GM19468 (cell line): Measurements from ENCODE around the gene POMT2.

ENCODE experiments used
- ATAC-seq: cut with Tn5 transposase; IDR thresholded peaks from one replicate; pipeline ENCODE4 v1.9.1; 2021; ENCODE audit warnings: mild to moderate bottlenecking, moderate library complexity, moderate number of reproducible peaks; ENCODE audit not compliant: unreplicated experiment; ENCODE audit errors: extremely low read depth

The POMT2 gene

DNA sequence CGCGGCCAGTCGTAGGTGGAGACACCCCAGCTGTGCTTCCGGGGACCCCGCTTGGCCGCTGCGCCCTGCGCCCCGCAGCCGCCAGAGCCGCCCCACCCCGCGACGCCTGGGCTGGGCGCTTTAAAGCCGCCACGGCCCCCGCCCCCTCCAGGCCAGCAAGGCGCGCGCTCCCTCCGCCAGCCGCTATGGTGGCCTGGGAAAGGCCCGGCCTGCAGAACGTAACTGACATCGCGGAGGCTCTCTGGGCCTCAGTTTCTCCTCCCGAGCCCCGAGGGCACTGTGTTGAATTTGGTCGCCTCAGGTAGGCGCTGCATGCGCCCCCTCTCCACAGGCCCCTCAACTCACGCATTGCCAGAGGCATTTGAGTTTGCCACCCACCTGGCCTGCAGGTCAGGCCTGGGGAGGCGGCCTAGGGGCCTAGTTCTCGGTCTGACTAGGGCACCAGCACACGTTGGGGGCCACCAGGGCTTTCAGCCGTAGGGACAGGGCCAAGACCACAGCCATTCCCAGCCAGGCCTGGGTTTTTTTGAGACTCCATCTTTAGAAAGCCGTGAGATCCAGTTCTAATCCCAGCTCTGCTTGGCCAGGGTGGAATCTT lies 49.5 kb downstream of the POMT2 start, which contains the start of gene NGB:
Gene NGB (minus strand): TSS at position 94 of the 598 bp plus-strand sequence. CDS start 269 bp downstream, outside the sequence.
- ATAC-seq = no peak

DNA sequence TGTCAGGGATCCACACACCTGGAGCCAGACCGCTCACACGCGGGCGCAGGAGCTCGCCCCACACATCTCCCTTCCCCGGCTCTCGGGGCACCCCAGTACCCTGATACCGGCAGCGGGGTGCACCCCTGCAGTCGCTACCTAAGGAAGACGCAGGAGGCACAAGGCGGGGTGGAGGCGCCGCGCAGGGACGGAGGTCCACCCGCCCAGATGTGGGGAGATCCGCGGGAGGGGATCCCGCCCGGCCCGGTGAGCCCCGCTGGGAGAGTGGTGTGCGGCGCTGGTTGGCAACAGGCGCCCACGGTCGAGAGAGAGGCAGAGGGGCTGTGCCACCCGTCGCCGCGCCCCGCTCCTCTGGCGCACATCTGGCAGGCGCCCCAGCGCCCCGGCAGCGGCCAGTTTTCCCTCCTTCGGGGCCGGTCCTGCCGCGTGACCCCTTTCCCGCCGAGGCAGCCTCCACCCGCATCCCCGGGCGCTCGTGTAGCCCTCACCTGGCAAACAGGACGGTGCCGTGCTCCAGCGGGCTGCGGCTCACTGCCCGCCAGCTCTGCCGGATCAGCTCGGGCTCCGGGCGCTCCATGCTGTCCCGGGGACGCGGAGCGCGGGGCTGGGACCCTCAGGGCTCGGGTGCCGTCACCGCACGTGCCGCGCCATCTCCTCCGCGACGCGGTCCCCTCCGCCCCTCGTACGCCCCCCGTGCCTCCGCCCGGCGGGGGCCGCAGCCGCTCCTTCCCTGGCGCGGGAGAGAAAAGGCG lies 50.1 kb downstream of the POMT2 start:
- no peak for ATAC-seq

DNA sequence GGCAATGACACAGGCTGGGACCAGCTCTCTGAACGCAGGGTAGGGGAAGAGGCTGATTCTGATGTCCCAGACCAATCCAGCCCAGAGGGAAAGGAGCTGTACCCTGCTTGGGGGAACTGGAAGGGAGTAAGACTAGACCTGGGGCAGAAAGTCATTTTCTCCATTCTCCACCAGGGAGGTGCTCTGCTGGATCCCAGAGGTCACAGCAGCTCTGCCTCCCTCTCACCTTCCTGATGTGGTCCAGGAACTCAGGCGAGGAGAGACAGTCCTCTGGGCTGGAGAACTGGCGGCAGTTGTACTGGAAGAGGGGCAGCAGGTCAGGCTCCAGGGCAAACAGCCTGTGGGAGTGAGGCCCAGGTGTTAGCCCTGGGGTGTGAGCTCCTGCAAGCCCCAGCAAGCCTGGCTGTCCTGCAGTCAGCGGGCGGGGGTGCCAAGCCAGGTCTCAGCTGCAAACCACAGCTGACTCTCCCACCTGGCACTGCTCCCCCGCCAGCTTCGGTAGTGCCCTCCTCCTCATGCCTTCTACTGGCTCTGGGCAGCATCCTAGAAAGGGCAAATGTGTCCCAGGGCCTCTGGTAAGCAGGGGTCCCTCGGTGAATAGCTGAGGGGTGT lies 51.6 kb downstream of the POMT2 start:
- no peak for ATAC-seq

DNA sequence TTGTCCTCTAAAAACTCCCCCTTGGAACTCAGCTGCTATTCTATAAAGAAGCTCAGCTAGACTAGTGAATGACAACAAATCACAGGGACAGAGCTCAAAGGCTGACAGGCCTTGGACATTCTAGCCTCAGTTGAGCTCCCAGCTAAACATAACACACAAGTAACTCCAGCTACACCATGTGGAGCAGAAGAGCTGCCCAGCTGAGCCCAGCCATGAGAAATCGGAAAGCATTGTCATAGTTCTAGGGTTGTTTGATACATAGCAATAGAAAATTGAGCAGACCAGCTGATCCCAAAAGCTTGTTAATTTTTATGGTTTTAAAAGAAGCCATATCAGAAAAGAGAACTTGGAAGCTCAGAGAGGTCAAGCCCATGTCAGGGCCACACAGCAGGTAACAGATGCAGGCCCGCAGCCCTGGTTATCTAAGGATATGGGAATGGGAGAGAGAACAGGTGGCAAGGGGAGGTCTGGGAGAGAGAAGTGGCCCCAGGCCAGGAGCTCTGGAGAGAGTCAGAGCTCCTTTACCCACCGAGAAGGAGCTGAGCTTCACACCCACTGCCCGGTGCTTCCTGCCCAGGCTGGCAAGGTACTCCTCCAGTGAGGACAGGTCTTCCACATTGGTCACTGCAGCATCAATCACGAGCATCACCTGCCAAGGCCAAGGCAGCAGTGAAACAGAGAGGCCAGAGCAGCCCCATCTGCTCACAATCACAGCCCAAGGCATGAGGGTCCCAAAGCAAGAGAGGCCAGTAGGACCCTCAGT lies 52.6 kb downstream of the POMT2 start:
- ATAC-seq = no peak

DNA sequence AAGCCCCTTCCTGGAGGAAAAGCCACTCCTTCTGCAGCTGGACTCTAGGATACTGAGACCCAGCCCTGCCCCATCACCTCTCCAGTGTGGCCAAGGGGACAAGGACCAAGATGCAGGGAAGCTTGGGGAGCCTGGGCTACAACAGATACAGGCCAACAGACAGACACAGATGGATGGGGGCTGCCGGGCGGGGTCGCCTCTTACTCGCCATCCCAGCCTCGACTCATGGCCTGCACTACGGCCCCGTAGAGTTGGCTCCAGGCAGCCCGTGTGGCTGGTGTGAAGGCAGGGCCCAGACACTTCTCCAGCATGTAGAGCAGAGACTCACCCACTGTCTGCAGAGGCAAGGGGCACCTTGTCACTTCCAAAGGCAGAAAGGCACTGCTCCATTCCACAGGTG lies 54.3 kb downstream of the POMT2 start:
- ATAC-seq = no peak

DNA sequence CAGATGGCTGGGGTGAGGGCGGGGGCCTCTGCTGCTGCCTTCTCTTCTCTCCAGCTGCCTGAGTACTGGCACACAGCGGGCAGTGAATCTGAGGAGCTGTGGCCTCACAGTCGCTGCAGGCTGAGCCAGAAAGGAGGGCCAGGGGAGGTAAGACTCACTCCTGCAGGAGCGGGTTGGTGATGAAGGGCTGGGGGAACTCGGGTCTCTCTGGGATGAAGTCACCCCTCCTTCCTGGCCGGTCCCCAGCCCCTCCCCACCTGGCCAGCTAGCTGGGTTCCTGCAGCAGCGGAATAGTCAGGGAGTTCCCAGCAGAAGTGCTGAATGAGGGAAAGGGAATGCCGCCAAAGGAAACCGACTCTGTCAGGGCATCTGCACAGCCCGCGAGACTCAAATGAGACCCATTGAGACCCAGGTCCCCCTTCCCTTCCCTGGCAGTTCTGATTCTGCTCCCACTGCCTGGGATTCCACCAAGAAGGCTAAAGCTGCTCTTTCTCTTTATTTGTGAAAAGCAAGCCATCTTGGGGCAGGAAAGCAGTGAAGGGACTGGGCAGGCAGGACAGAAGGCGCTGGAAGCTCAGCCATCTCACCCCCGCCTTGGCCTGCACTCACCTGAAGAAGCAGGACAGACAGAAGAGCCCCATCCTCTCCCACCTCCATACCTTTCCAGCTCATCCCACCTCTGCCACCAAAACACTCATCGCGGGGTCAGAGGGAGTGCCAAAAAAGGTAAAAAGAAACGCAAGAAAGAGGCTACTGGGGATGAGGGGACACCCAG lies 54.9 kb downstream of the POMT2 start:
- ATAC-seq = no peak

DNA sequence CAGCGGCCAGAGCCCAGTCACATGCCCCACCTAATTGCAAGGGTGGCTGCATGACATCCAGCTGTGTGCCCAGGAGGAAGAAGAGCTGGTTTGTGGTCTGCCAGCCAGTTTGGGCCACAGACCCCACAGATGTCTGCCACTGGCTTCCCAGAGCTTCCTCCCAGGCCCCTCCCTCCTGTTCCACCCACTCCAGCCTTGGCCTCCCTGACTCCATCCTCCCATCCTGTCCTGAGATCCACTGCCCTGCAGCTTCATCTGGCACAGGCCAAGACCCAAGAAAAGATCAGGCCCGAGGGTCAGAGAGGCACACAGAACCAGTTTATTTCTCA lies 55.5 kb downstream of the POMT2 start:
- ATAC-seq = no peak

DNA sequence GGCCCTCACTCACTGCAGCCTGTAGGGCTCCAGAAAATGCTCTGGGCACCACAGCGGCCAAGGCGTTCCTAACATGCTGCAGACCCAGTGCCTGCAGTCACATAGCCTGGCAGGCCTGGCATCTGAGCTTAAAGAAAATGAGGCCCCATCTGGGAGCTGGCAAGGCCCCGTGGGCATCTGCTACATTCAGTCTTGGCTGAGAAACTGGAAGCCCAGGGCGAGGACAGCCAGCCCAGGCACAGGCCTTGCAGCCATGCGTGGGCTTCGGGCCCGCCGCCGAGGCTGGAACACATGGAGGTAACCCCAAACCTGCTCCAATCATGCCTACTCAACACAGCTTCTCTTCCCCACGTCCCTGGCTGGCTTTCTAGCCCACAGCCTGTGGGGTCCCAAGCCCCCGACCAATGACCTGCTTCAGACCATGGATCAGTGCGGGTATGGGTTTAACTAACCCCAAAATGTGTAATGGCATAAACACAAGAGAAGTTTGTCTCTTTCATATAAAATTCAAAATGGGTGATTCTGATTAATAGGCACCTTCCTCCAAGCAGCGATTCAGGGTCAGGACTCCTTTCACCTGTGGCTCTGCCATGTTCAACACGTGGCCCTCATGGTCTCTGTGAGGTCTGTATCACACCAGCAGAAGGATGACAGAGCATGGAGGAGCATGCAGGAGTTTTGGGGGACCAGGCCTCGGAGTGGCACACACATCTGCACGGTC lies 56.1 kb downstream of the POMT2 start:
- ATAC-seq = no peak

DNA sequence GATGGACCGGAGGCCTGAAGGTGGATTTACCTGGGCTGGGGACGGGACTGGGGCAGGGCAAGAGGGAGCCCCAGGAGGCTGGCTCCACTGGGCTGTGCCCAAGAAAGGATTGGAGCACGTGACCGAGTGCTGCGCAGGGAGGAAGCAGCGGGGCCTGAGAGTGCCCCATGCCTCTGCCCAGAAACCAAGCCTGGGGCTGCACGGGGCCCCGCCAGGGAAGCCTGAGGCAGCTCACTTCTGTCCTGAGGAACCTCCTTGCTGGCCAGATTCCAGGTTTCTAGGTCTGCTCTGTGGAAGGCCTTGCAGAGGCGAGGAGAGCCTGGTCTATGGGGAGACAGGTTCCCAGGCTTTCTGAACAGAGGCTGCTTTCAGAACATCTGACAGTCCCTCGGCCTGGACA lies 60.1 kb downstream of the POMT2 start:
- no peak for ATAC-seq

DNA sequence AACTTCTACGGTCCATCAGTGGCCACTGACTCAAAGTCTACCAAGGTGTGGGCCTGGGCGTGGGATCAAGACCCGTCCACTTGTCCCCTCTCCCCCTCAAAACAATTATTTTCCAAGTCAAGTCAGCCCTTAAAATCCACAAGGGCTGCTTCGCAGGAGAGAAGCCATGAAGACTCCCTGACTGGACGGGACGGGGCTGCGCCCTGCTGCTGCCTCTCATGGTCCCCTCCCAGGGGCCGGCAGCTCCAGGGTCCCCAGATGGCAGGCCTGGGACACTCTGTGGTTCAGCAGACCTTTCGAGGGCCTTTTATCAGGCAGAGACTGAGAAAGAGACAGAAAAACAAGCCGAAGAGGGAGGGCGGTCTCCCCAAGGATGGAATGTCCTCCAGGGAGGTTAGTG lies 60.5 kb downstream of the POMT2 start:
- ATAC-seq = no peak

DNA sequence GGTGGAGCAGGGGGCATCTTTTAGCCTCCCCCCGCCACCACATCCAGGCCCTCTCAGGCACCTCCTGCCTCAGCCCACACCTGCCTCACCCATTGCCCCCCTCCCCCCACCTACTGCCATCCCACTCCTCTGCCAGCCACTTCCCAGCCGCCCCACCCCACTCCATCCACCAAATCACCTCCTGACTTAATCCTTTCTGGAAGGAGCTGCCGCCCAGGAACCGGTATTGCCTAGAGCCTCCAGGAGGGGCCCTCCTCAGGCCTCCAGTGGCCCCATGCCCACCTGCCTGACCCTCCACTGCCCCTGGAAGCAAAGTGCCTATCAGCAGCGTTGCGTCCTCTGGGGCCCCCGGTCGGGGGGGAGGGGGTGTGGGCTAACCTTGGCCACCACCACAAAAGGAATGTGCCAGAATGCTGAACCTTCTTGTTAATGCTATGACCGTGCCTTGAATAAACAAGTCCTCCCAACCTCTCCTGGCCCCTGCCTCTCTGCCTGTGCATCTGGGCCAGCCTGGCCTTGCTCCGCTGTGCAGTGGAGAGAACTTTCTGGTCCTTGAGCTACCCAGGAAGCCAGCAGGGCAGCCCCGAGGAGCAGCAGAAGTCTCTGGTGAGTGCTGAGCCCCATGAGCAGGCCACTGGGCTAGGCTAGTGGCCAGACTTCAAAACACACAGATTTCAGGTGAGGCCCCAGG lies 61.5 kb downstream of the POMT2 start:
- no peak for ATAC-seq

DNA sequence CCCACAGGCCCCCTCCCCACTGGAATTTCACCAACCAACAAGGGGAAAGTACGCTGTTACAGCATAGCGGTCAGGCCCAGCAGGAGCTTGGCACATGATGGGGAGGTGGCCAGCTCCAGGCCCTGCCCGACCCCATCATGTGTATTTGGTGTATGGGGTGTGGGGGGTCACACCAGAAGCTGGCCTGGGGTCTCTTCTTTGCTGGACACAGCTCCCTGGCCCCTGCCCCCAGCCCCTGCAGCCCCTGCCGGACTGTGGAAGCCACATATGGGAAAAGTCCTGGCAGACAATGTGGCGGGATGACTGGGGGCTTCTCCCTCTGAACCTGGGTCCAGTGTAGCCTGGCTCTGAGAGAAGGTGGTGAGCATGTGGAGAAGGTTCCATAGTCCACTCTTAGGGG lies 62.1 kb downstream of the POMT2 start:
- no peak for ATAC-seq

DNA sequence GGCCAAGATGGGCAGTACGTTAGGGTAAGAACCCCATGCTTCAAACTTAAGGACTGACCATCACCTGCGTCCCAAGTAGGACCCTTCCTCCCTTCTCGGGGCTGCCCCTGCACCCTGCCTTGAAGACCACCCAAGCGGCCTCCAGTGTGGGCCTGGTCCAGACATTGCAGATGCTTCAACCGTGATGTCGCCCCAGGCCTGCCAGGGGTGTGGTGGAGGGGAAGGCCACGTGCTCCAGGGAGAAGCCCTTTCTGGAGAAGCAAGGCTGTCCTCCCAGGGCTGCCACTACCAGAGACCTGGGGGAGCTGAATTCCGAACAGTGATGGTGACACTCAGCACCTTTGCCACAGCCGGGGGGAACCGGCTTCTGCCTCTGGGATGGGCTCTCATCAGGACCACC lies 63.0 kb downstream of the POMT2 start:
- no peak for ATAC-seq

DNA sequence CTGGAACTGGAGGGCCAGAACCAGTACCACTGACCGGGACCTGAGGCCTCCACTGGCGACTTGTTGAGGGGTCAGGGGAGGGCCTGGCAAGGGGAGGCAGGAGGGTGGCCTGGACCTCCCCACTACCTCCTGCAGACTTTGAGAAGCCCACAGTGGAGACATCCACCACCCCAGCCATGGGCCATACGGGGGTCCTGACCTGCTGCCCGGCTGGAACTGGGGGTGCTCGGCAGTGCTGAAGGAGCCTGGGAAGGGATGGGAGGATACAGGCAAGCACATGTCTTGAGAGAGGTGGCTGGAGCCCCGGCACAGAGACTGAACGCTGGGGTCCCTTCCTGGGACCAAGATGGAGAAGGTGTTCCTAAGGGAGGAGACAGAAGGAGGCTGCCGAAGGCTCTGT lies 64.0 kb downstream of the POMT2 start:
- ATAC-seq = no peak

DNA sequence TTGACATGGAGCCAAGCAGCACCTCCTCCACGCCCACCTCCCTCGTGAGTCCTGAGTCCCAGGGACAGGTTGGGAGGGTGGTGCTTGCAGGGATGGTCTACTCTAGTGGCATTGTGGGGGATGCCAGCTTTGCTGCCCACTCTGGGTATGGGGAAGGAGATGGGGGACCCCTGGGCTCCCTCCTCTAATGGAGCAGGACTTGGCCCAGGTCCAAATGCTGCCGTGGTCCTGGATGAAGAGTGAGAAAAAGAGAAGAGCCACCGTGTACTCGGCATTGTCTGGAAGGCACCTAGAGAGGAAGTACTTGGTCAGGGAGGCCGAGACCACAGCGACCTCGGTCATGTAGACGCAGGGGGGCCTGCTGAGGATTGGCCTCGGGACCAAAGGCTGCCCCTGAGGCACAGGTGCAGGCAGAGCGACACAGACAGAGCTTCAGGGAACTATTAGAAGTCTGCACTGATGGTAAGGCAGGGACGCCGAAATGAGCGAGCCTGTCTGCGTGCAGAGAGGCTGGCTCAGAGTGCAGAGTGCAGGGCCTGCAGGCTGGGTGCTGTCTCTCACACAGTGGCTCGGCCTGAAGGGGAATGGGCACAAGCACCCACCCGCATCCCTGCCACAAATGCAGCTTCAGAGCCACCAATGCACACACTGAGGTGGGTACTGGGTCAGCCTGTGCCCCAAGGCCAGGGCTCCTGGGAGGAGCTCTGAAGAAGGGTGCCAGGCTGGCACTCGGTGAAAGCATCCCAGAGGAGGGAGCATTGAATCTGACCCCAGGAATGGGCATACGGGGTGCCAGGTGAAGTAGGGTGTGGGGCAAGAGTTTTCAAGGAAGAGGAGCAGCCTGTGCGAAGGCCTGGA lies 67.1 kb downstream of the POMT2 start:
- no peak for ATAC-seq

DNA sequence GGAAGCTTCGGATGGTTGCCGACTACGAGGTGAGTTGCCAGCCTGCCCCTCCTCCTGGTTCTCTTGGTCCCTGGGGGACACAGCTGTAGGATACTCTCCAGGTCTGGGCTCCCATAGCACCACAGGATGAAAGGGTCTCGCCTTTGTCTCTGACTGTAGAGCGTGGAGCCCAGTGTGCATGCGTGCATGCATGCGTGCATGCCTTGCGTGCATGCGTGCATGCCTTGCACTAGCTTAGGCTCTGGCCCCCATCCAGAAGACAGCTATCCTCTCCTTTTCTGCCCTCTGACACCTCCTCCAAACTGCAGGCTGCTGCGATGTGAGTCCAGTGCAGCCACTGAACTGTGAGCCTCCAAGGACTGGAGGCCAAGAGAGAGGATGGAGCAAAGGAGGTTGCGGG lies 68.8 kb downstream of the POMT2 start:
- no peak for ATAC-seq

DNA sequence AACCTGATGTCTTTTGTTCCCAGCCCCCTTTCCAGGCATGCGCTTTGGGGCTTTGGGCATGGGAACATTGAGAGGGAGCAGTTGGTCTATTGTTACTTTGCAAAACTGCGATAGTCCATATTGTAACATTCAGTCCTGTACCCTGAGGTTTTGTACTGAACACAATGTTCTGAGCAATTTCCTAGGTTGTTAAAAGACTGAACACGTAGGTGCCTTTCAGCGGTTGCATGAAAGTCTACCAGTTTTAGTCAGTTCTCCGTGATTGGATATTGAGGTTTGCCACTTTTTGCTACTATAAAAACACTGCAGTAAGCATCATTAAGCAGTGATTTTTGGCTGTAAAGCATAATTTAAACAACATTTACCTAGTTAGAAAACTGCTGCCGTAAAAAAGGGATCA lies 69.8 kb downstream of the POMT2 start:
- ATAC-seq = no peak

DNA sequence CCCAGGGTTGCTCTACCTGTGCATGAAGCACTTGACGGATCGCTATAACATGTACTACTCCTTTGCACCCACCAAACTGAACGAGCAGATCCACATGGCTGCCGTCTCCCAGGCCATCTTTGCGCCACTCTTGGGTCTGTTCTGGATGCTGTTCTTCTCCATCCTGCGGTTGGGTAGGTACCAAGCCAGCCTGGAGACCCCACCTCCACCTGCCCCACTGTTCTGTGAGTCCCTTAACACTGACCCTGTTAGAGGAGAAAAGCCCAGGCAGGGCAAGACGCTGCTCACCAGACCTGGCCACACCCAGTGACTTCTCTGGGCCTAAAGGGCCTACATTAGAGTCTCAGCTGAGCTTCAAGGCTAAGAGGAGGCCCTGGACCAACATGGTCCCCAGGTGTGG lies 71.4 kb downstream of the POMT2 start:
- ATAC-seq = no peak
